ENCODE data around the gene BAAT. TPM values are rescaled to one million over a fixed set of nuclear protein-coding genes. Genes with fewer than 3 reads are reported as not detected.

BAAT gene
- total and polyA plus RNA-seq, 2 of the 4 experiments (the other 2 are of a cell fraction) = not detected

- H3K9me3 ChIP-seq (ENCODE audit: control insufficient read depth, insufficient read depth, low read length) = no peaks in the 10 kb centered on the region
- no peaks in the 10 kb centered on the region for H3K4me1 ChIP-seq (ENCODE audit: control insufficient read depth, insufficient read depth, low read length)
- CTCF ChIA-PET = no interaction called here
- no peaks in the 10 kb centered on the region; the same call in 1 of the 2 replicates for H3K27me3 ChIP-seq (ENCODE audit: control insufficient read depth, insufficient read depth, low read length)
- no peak overlapping the region for H3K14ac ChIP-seq (replicated peaks; ENCODE audit: low read depth, low read length)
- intact Hi-C loops (cut with micrococcal nuclease) = no loop called here
- ATAC-seq (ENCODE audit: low read depth) (no peak), DNase-seq (no peak)
- no peaks in the 10 kb centered on the region for H3K9me1 ChIP-seq (ENCODE audit: insufficient read depth, low read length)
- no peak overlapping the region for H2AFZ ChIP-seq (replicated peaks; ENCODE audit: low read length, poor library complexity)
- in situ Hi-C loops (cut with MboI; ENCODE audit: low sequenced_read_pairs) = no loop called here
- no peak overlapping the region for H3K56ac ChIP-seq (ENCODE audit: extremely low read depth, insufficient read depth, low read length)
- dilution Hi-C loops (cut with HindIII; ENCODE audit: low sequenced_read_pairs, unreplicated experiment) = no loop called here
- no peak overlapping the region for H3K18ac ChIP-seq (ENCODE audit: low read depth, low read length)
- no peak overlapping the region for H3K23ac ChIP-seq (ENCODE audit: low read depth, low read length)
- H3K79me1 ChIP-seq (ENCODE audit: low read depth in 1 of 2, low read length in 2 of 2) = no peaks in the 10 kb centered on the region
- no CpG with 5 or more reads among the region's 2 CpGs for WGBS, 2 experiments (ENCODE audit: extremely low coverage in 2 of 2, insufficient read length in 1 of 2)
- no peak for TF ChIP-seq POLR2A (IDR thresholded peaks at IDR 0.05; ENCODE audit: low read depth, low read length)
- no peak for TF ChIP-seq CTCF (conservative IDR thresholded peaks at IDR 0.05; ENCODE audit: low read depth, low read length)
- no peak for TF ChIP-seq NFE2L2 (IDR thresholded peaks at IDR 0.05; ENCODE audit: low read depth, low read length)
- no peak for TF ChIP-seq USF2 (IDR thresholded peaks at IDR 0.05; ENCODE audit: low read depth, low read length)
- TF ChIP-seq FOS (IDR thresholded peaks at IDR 0.05; ENCODE audit: low read depth, low read length) = no peak
- TF ChIP-seq CHD1 (IDR thresholded peaks at IDR 0.05; ENCODE audit: low read depth, low read length) = no peak
- POLR2A ChIA-PET (ENCODE audit: unreplicated experiment) = no interaction called here
- no peak overlapping the region for H3K9ac ChIP-seq (ENCODE audit: low read depth, low read length)
- no peak overlapping the region for H2AK9ac ChIP-seq (replicated peaks; ENCODE audit: low read depth, low read length, poor library complexity)
- H3K4me3 ChIP-seq (ENCODE audit: insufficient read depth, low read depth, low read length) = no peak overlapping the region
- H4K91ac ChIP-seq (ENCODE audit: insufficient read depth, low read depth, low read length) = no peak overlapping the region
- H2BK5ac ChIP-seq (ENCODE audit: low read depth, low read length, poor library complexity, severe bottlenecking) = no peak overlapping the region
- H3K4ac ChIP-seq (ENCODE audit: low read depth, low read length) = no peak overlapping the region
- no peak overlapping the region for H2BK20ac ChIP-seq (ENCODE audit: low read depth, low read length)
- no TSS peak for BruUV-seq (replicated peaks)
- no peak overlapping the region for H4K8ac ChIP-seq (ENCODE audit: low read depth in 2 of 2, low read length in 2 of 2)
- no peak overlapping the region for H4K5ac ChIP-seq (ENCODE audit: low read depth, low read length)
- no peaks in the 10 kb centered on the region for H4K20me1 ChIP-seq (ENCODE audit: insufficient read depth, low read length)
- H3K4me2 ChIP-seq (ENCODE audit: low read depth, low read length) = no peak overlapping the region
- no peak overlapping the region for H3K27ac ChIP-seq (ENCODE audit: insufficient read depth, low read length)
- no peak overlapping the region for H2BK120ac ChIP-seq (ENCODE audit: low read depth, low read length)
- H3K36me3 ChIP-seq (ENCODE audit: control insufficient read depth, insufficient read depth, low read length) = no peaks in the 10 kb centered on the region
- H2BK15ac ChIP-seq (ENCODE audit: low read depth, low read length) = no peak overlapping the region
- no peak overlapping the region for H2AK5ac ChIP-seq (ENCODE audit: low read depth, low read length)
Measured at GRCh38 chr9:101337237-101337636, 47.6 kb downstream of the BAAT start.

Data from IMR-90 (cell line).